CD4-positive, alpha-beta T cell treated with Interleukin-4 for 4 hours (primary cell): Measurements from ENCODE around the gene CNTN6.
"Not testable (repeated sequence)": the region's sequence is repeated elsewhere in the genome, so short reads cannot be mapped to it uniquely, and the experiment has no call there.

Experiments
- DNase-seq: peaks from one replicate; pipeline ENCODE4 v3.0.0-alpha.2; 2020

Gene CNTN6

DNA sequence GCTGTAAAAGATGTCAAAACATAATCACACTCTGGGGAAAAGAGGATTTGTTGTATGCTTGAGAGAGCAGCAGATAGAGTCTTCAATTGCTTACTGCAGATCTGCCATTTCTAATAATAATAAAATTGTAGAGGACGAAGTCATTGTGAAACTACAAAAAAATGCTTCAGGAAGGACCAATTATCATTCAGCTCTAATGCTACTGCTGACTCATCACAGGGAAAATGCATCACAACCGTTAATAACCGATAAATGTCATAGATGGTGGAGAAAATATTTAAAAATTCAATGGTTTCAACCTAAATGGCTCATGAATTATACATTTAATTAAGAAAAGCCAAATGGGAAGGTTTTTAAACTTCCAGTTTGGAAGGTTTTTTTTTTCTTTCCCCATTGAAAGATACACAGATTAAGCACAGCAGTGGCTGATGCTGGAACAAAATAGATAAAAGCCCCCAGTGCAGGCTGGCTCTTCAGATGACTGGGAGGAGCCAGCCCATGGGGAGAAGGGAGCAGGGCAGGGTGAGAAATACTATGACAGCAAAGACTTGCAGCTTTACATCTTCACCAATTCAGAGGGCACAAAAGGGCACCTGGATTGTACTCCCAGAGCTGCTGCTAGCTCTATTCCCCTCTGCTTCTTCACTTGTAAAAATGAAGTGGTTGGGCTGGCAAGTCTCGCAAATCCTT, 196.1 kb downstream of the CNTN6 start:
- no peak for DNase-seq

DNA sequence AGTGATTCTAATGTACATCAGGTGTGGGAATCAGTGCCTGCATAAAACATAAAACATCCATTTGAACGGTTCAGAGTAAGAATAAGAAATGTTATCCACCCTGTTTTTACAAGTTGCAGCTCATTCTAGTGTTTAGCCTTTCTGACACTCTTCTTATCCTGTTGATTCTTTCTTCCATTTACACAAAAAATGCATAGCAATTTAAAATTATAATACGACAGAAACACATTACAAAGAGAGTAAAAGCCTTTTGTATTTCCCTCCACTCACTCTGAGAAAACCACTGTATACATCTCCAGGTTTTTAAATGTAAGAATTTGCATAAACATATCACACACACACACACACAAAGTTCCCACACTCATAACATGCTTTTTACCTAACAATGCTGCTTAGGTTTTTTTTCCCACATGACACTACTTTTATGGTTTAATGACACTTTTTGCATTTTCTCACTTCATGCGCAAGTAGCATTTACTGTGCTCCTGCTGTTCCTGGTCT, 199.8 kb downstream of the CNTN6 start:
- DNase-seq, result no peak

DNA sequence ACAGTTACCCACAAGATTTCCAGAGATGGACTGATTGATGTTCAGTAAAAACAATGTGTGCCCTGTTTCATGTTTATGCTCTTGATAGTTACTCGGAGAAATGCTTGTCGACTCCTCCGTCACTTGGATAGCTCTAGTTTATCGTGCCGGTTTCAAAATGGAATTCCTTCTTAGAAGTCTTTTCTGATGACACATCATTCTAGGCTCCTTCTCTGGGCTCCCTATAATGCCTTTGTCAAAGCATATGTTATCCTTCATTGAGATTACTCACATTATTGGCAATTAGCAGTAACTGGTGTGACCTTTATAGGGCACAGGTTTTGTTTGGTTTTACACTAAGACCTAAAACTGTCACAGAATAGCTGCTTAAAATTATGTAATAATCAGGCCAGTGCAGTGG, 201.8 kb downstream of the CNTN6 start:
- no peak for DNase-seq

DNA sequence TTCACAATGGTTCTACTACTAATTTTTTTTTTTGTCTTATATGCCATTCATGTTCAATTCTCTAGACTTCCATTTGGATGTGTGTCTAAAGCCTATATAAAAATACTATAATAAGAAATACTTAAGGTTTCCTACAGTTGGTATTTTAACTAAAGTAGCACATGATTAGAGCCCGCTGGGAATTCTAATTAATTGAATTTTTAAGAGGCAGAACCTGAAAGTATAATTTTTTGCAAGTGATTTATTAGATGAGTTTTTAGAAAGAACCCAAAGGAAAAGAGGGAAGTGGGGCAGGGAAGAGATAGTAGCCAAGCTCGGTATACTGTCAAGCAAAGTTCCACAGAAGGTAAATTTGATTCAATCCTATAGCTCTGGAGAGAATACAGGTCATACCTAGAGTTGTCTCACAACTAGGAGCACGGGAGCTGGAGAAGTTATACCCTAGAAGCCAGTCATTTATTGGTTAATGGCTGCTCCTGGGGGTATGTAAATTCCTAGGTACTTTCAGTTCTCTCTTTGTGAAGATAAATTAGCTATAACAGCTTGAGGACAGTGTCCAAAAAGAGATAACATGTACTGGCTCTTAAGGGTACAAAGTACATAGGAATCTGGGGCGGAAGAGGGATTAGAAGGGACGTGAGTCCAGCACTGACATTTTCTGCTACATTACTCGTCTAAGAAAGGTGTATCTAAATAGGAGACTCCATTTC, 225.6 kb downstream of the CNTN6 start:
- DNase-seq, result no peak

DNA sequence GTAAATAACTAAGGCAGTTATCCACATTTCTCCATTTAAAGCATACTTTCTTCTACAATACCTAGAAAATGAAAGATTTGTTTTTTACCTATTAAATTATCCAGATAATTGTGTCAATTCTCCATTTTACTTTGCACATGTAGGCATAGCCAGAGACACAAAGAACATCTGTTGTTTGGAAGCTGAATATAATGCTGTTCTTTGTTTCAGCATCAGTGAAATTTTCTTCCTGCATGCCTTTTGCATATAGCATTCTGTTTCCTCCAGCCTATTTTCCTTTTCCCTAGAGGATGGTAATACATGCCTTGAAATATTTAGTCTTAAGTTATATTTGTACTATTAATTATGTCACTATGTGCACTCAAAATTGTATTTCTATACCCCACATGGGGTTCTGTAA, 233.7 kb downstream of the CNTN6 start:
- no peak for DNase-seq

DNA sequence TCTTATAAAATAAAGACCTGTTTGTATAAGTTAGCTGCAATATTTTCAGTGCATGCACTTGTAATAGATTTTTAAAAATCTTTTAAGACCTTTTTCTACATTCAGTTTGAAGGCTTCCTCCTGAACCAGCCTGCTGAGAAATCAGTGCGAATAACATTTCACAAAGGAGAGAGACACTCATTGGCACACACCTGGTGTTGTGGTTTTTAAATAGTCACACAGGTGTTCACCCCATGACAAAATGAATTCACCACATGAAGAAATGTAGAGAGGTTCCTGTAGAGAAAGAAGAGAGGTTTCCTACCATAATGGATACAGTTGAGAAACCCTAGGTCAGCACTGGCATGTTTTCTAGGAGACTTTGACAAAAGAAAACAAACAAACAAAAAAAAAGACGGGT, 237.3 kb downstream of the CNTN6 start:
- DNase-seq, result no peak

DNA sequence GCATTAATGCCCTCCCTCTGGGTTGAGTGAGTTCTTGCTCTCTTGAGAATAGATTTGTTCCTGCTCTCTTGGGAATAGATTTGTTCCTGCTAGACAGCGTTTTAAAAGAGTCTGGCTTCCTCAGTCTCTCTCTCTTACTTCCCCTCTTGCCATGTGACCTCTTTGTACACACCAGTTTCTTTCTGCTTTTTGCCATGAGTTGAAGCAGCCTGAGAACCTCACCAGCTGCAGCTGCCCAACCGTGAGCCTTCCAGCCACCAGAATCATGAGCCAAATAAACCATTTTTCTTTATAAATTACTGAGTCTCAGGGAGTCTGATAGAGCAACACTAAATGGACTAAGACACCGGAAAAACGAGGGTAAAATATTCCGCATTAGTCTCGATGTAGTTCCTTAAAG, 253.6 kb downstream of the CNTN6 start:
- DNase-seq, result no peak

DNA sequence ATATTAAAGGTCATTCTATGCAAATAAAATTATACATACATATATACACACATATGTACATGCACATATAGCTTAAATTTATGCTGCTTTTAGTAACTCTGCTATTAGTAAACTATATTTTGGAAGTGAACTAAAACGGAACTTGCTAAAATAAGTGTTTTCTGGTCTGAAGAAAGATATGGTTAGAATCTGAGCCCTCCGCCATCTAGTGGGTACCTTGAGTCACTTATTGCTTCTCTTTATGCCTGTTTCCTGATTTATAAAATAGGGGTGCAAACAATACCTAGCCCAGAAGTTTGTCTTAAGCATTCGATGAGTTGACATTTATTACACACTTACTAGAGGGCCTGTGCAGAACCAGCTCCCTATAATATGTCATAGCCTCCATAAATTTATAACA, 255.7 kb downstream of the CNTN6 start:
- DNase-seq, result no peak

DNA sequence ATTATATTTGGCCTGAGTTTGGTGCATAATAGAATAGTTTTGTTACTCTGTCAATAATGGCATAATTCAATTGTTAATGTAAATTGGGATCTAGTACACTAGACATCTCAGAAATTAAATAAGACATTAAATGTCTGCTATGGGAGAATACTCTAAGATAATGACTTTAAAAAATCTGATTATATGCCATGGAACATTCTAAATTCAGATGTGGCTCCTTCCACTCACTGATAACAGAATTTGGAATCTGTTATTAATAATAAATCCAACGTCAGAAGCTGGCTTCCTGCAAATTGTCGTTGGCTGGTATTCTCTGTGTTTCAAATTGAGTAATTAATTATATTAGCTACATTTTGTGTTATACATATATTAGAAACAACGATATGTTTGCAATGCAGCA, 258.1 kb downstream of the CNTN6 start:
- DNase-seq, result no peak

DNA sequence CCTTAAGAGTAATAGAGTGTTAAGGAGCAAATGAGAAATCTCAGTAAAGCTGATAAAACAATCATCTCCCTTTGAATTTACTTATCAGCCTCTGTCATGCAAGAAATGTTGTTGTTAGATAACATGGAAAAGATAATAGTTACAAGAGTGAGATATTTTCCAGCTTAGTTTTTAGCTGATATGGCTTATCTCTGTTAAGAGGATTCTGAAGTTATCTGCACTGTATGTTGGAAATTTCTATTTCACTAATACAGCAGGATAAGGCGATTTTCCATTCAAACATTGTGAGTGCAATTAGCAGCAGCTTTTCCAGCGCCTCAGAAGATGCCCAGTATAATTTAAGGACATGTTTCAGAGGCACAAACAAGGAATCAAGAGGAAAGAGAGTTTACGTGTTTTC, 262.9 kb downstream of the CNTN6 start:
- no peak for DNase-seq

DNA sequence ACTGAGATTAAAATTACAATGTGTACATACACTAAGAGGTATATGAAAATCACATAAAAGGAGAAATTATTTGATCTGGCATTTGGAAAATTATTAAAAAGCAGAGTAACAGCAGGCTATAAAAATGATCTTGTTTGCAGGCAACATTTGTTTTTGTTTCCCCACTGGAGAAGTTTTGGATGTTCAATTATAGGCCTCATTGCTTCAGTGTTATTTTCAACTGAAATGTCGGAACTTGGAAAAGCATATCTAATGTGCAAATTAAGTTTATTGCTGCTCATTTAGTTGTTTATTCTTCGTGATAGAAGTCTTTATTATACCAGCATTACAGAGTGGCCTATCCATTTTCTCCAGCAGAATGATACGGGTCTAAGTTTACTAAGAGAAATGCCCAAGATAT, 263.3 kb downstream of the CNTN6 start:
- DNase-seq, result no peak

DNA sequence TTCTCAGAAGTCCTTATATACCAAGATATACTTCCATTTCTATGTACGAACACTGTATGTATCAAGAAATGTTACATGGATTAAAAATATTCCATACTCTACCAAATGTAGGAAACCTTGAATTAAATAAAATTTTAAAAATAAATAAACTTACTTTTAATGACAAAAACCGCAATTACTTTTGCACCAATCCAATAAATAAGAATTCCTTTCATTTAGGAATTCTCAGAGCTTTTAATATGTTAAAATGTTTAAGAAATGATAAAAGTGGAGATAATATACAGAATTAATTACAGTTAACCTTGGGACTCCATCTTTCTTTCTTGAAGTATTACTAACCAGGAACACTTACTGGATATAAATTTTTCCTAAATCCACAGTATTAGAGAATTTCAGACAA, 272.7 kb downstream of the CNTN6 start:
- no peak for DNase-seq

DNA sequence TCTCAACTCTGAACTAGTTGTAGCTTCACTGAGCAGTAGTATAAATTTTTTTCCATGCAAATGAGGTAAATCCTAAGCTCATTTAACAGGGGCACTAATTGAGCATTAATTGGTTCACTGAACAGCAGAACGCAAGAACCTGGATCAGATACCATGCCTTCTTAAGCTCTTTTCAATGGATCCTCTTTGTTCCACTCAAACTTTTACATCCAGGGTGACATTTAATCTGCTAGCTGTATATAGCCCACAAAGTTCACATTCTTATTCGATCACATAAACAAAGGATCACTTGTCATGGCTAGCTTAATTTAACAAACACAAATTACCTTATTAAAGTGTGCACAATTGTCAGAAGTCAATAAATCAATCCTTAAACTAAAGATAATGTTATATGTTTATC, 281.6 kb downstream of the CNTN6 start:
- DNase-seq, result no peak

DNA sequence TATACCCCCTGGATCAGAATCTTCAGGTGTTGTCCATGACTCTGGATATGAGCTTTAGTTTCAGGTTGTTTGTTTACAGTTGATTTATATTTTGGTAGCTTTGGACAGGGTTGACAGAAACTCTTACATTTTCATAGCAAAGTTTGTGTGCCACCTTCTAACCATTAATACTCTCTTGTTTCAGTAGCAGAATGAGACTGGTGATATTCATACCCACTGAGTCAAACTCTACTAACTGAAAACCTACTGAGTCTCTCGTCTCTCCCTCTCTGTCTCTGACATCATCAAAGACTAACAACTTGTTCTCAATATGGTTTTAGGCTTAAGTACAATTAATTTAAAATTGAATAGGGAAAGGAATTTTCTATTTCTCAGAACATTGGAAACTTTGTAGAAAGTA, 282.3 kb downstream of the CNTN6 start:
- DNase-seq, result no peak

DNA sequence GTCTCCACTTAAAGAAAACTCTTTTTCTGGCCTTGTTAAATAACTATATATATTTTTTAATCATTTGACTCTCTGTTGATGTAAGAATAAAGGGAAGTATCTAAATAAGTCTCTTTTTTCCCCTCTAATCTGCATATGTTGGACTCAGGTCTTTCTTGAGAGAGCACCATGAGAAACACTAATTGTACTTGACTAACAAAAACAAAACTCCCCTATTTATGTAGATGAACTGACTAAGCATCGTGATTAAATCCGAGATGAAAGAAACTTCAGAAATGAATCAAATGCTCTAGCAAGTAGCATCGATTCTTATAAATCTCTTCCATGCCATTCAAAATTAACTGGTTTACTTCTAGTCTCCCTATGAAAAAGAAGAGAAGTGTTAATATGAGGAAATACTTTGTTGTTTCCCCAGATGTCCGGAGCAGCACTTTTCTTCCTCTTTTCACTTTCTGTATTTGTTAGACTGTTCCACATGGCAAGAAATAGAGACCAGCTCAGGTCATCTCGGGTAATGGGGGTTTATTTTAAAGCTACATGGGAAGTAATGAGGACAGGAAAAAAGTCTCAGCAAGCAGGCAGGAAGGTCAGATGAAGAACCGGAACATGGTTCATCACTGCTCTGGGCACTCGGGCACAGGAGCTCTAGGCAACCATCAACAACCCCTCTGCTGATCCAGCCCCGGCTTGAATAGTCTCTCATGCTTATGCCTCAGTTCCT, 288.3 kb downstream of the CNTN6 start:
- no peak for DNase-seq

DNA sequence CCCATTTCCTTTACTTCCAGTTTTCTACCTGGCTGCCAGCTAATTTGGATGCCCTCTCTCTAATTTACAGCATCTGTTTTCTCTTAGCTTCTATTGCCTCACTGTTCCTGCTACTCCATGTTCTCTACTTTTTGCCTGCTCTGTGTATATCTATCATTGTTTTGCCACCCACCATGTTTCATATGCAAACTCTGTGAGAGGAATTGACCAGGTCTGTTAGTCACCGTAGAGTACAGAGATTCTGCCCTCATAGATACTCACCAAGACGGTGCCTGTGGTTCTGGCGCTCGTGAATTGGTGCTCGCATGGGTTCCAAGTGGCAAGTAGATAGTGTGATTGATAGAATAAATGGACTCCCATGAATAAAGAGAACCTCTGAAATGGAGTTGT, 288.8 kb downstream of the CNTN6 start:
- DNase-seq, result no peak

DNA sequence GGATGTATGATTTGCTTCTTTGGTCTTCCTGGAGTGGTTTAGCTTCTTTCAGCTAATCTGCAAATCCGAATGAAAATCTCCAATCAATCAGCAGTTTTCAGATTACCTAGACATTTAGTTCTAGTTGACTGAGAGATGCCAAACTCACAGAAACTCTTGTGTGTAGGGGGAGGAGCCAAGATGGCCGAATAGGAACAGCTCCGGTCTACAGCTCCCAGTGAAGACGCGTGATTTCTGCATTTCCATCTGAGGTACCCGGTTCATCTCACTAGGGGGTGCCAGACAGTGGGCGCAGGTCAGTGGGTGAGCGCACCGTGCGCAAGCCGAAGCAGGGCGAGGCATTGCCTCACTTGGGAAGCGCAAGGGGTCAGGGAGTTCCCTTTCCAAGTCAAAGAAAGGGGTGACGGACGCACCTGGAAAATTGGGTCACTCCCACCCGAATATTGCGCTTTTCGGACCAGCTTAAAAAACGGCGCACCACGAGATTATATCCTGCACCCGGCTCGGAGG, 294.6 kb downstream of the CNTN6 start:
- DNase-seq, result not testable (repeated sequence)

DNA sequence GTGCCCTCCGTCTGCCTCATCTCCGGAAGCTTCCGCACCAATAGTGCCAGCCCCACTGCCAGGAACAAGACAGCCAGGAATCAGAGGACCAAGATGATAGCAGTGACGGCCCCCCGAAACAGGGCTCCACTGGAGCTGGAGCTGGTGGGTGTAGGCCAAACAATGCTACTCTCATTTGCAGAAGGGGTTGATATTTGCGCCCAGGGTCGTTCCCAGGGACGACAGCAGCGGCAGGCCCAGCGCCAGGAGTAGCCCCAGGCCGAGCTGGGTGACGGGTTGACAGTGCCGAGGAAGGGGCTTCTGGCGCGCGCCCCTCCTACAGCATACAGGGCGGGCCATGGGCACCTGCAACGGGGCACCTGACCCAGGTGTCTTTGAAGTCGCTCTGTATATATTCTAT, 301.4 kb downstream of the CNTN6 start:
- no peak for DNase-seq

DNA sequence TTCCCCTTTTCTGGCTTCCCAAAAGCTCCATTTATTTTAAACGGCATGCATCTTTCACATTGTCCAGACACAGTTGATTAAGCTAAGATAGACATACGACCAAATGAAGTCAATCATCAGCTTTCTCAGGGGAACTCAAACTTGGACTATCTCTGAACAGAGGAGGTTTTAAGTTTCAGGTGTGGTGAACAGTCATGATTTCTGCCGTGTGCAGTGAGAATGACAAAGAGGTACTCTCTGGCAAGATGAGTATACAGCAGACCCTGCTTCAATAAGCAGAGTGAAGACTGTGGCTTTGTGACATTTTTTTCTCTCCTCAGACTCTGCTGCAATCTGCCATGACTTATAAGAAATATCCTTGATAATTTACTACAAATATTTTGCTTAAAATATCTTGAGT, 307.7 kb downstream of the CNTN6 start:
- no peak for DNase-seq

DNA sequence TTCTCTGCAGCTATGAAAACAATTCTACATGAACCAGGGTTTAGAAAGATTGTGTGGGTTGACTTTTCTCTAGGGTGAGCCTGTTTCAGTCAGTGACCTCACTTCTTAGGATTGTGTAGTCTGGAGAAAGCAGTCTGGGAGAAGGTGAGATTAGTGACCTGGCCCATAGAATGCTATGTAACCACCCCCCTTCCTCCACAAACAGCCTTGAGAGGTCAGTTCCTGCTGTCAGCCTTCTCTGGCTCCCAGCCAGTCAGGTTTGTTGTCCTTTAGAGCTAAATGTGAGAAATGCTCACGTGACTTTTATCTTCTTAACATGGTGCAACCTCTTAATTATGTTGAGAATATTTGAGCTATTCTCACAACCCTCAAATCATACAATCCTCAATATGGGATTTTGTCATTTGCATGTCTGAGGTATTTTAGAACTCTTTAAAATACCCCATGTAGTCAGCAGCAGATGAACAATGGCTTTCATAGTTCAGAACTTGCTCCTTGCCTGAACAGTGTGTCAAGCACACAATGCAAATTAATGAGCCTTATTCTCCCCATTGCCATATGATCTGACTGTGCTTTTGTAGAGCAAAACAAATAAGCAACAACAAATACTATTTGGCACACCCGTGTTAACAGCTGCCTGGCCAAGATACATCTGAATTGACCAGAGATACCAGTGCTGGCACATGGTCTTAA, 311.6 kb downstream of the CNTN6 start:
- DNase-seq, result no peak

DNA sequence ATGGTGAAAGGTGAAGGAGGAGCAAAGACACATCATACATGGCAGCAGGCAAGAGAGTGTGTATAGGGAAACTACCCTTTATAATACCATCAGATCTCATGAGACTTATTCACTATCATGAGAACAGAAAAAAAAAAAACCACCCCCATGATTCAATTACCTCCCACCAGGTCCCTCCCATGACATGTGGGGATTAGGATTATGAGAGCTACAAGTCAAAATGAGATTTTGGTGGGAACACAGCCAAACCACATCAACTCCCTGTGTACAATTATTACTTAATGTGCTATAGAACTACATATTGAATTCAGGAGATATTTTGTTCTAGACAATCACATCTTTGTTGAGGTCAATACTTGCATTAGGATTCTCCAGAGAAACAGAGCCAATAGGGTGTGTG, 313.4 kb downstream of the CNTN6 start:
- no peak for DNase-seq

DNA sequence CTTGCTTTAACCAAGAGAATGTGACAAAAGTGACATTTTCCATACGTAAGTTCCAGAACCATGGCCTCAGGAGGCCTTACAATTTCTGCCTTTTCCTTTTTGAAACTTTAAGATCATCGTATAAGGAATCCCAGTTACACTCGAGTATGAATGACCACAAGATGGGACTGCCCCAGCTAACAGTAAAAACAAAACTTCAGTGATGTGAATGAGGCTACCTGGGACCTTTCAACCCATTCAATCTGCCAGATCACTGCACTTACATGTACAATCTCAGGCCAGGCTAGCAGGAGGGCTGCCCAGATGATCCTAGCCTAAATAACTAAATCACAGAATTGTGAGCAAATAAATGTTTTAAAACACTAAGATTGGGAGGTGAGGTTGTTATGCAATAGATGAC, 328.8 kb downstream of the CNTN6 start:
- DNase-seq, result no peak

DNA sequence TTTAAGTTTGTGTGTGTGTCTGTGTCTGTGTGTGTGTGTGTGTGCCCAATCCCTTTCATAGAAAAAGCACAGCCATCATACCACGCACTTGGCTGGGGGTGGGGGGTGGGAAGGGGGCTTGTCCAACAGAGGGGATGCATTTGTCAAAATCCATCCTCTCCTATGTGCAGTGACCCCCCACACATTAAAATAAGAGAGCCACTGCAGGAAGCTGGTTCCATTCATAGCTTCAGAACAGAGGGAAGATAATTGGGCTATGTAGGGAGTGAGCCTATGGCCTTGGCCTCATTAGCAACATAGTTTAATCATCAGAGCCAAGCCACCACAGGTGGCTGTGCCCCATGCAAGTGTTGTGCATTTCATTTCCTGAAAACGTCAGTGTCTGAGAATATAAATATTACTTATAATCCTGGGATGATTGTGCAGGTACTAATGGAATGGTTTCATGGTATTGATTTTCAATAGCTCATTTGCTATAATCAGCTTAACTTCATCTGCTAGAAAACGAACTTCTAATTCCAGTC, 330.8 kb downstream of the CNTN6 start:
- DNase-seq, result no peak
